PC-3 (cell line): ENCODE measurements around the gene YAP1. TPM values are rescaled to one million over a fixed set of nuclear protein-coding genes. Genes with fewer than 3 reads are reported as not detected.

Experiments
- ATAC-seq: fragments of 200-7000 bp; cut with Tn5 transposase; 2 replicates; pipeline ENCODE4 v1.9.1; 2020; ENCODE audit warnings: mild to moderate bottlenecking, moderate library complexity
- BruUV-seq: library from RNA; stranded (reverse); fragments of 400-500 nt; replicated peaks from 2 replicates; lab custom pipeline; 2021; lab: Mats Ljungman, UMichigan
- CTCF ChIA-PET: fragments of 300-600 bp; sonication (Branson Sonifier 250); formaldehyde crosslinking; loops from one replicate; lab custom pipeline; 2022; ENCODE audit warnings: antibody characterized with exemption; lab: Charles Lee
- POLR2A ChIA-PET: fragments of 300-600 bp; sonication (Branson Sonifier 250); formaldehyde crosslinking; loops from one replicate; lab custom pipeline; 2022; ENCODE audit warnings: antibody characterized with exemption; ENCODE audit not compliant: unreplicated experiment; lab: Charles Lee
- DNase-seq: peaks from one replicate; pipeline ENCODE4 v3.0.0-alpha.2; 2015
- H2AFZ ChIP-seq: fragments of 300-600 bp; sonication (generic); 2 replicates; pipeline ENCODE4 v1.6.0; 2016; ENCODE audit warnings: antibody characterized with exemption, low read length
- H3F3A ChIP-seq: fragments of 300-600 bp; sonication (generic); one replicate; pipeline ENCODE4 v1.6.0; 2017; ENCODE audit warnings: antibody characterized with exemption, low read length, control low read depth, mild to moderate bottlenecking; ENCODE audit not compliant: unreplicated experiment
- H3K27ac ChIP-seq: fragments of 300-600 bp; sonication (generic); 2 replicates; pipeline ENCODE4 v1.5.1; 2016; ENCODE audit warnings: mild to moderate bottlenecking, low read length
- H3K27me3 ChIP-seq: fragments of 300-600 bp; sonication (generic); 2 replicates; pipeline ENCODE4 v1.6.1; 2016; ENCODE audit warnings: low read length, mixed read lengths
- H3K36me3 ChIP-seq: fragments of 300-600 bp; sonication (generic); 2 replicates; pipeline ENCODE4 v1.6.1; 2016; ENCODE audit warnings: low read depth, mixed run types, low read length, mixed read lengths
- H3K4me1 ChIP-seq: fragments of 300-600 bp; sonication (generic); 2 replicates; pipeline ENCODE4 v1.5.1; 2016; ENCODE audit warnings: low read length; ENCODE audit not compliant: insufficient read depth
- H3K4me2 ChIP-seq: fragments of 300-600 bp; sonication (generic); 2 replicates; pipeline ENCODE4 v1.6.0; 2016; ENCODE audit warnings: low read length
- H3K4me3 ChIP-seq: fragments of 300-600 bp; sonication (generic); 2 replicates; pipeline ENCODE4 v1.5.1; 2016; ENCODE audit warnings: mild to moderate bottlenecking, low read length, mixed read lengths
- H3K79me2 ChIP-seq: fragments of 300-600 bp; sonication (generic); 2 replicates; pipeline ENCODE4 v1.6.1; 2017; ENCODE audit warnings: low read length, mixed read lengths
- H3K9ac ChIP-seq: fragments of 300-600 bp; sonication (generic); 2 replicates; pipeline ENCODE4 v1.6.0; 2016; ENCODE audit warnings: mild to moderate bottlenecking, low read length
- H3K9me2 ChIP-seq: fragments of 300-600 bp; sonication (generic); replicated peaks from 2 replicates; pipeline ENCODE4 v1.6.1; 2016; ENCODE audit warnings: mixed run types, low read length, mixed read lengths
- H3K9me3 ChIP-seq: fragments of 300-600 bp; sonication (generic); 2 replicates; pipeline ENCODE4 v1.6.1; 2016; ENCODE audit warnings: low read length, mixed read lengths
- H4K20me1 ChIP-seq: fragments of 300-600 bp; sonication (generic); 2 replicates; pipeline ENCODE4 v1.6.1; 2016; ENCODE audit warnings: low read length, mixed read lengths
- EZH2 ChIP-seq: fragments of 300-600 bp; sonication (generic); IDR thresholded peaks from one replicate; pipeline ENCODE4 v1.6.1; 2017; ENCODE audit warnings: antibody characterized with exemption, mild to moderate bottlenecking, low read length; ENCODE audit not compliant: unreplicated experiment
- EZH2phosphoT487 ChIP-seq: fragments of 300-600 bp; sonication (generic); IDR thresholded peaks from 2 replicates; pipeline ENCODE4 v1.6.1; 2018; ENCODE audit warnings: mild to moderate bottlenecking, antibody characterized with exemption, low read length, borderline replicate concordance
- intact Hi-C: fragments of 100-400 bp; cut with micrococcal nuclease; formaldehyde crosslinking; loops from 2 replicates; pipeline ENCODE4 v1.9.0; 2023
- total RNA-seq: library from RNA; depleted of rRNA; stranded (reverse); fragments of >200 nt; gene quantifications from 2 replicates; pipeline ENCODE4 v1.2.3, GENCODE V29; 2014
- TF ChIP-seq, protein P1 (sequence below): fragments of 300-600 bp; sonication (generic); conservative IDR thresholded peaks from 2 replicates; pipeline ENCODE4 v1.5.1; 2017; ENCODE audit warnings: antibody characterized with exemption, low read depth, mild to moderate bottlenecking, low read length

YAP1 gene
- total RNA-seq, 1 experiment from 2014 or later: 104 TPM

DNA sequence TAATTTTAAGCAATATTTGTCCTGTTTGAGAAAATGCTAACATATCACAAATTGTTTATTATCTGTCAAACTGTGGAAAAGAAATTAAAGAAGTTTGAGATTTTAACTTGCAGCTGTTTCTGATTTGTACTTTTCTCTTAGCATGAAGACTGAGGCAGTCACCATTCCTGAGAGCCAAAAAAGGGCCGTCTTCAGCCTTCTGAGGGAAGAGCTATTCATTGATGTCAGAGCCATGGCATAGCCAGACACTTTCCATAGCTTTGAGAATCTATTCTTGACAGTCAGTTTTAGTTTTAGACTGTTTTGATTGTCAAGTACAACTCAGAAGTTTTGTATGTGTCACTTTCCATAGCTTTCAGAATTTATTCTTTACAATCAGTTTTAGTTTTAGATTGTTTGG, 32.1 kb downstream of the YAP1 start:
- no TSS peak for BruUV-seq
- CTCF ChIA-PET: no interaction called here
- peaks cover 93% of the 10 kb centered on the region for H3K79me2 ChIP-seq

DNA sequence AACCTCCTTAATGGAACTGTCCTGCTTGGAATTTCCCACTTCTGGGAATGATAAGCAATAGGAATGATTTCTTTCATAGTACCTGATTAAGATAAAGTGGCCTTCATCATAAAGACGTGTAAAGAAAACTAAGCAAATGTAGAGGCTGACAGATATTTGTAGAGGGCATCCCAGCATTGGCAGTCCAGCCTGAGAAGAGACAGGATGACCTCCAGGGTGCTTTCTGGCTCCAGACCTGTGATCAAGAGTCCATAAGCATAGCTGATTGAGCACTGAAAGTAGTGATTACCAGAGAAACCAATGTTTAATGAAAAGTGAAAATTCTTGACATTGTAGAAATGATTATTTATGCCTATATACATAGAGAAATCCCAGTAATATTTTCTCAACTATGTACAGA, 33.6 kb downstream of the YAP1 start:
- POLR2A ChIA-PET: no interaction called here

More for the DNA sequence above, 32.1 kb downstream of the YAP1 start:
- no peak overlapping the region for H2AFZ ChIP-seq
- no peaks in the 10 kb centered on the region for H3K9me3 ChIP-seq
- H3K4me2 ChIP-seq: no peak overlapping the region
- no peaks in the 10 kb centered on the region for H3K9me2 ChIP-seq
- H3K27me3 ChIP-seq: no peaks in the 10 kb centered on the region
- peaks cover 37% of the 10 kb centered on the region for H3K4me1 ChIP-seq
- DNase-seq (no peak), ATAC-seq (no peak)
- TF ChIP-seq EZH2phosphoT487 (no peak), EZH2 (no peak)
- TF ChIP-seq, protein P1, sequence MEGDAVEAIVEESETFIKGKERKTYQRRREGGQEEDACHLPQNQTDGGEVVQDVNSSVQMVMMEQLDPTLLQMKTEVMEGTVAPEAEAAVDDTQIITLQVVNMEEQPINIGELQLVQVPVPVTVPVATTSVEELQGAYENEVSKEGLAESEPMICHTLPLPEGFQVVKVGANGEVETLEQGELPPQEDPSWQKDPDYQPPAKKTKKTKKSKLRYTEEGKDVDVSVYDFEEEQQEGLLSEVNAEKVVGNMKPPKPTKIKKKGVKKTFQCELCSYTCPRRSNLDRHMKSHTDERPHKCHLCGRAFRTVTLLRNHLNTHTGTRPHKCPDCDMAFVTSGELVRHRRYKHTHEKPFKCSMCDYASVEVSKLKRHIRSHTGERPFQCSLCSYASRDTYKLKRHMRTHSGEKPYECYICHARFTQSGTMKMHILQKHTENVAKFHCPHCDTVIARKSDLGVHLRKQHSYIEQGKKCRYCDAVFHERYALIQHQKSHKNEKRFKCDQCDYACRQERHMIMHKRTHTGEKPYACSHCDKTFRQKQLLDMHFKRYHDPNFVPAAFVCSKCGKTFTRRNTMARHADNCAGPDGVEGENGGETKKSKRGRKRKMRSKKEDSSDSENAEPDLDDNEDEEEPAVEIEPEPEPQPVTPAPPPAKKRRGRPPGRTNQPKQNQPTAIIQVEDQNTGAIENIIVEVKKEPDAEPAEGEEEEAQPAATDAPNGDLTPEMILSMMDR: no peak
- H3K9ac ChIP-seq: no peak overlapping the region
- H3K27ac ChIP-seq: no peak overlapping the region
- POLR2A ChIA-PET: no interaction called here
- H3K4me3 ChIP-seq: no peak overlapping the region
- H3F3A ChIP-seq: peaks cover 10% of the 10 kb centered on the region
- intact Hi-C loops: no loop called here
- H4K20me1 ChIP-seq: peaks cover 4% of the 10 kb centered on the region; the same call in 1 of the 2 replicates
- peaks cover 3% of the 10 kb centered on the region for H3K36me3 ChIP-seq

More for the DNA sequence above, 33.6 kb downstream of the YAP1 start:
- Histone ChIP-seq H3K4me3 (no peak overlapping the region), H2AFZ (no peak overlapping the region), H3K9me3 (no peaks in the 10 kb centered on the region), H3K36me3 (peaks cover 3% of the 10 kb centered on the region; the same call in 1 of the 2 replicates), H4K20me1 (peaks cover 4% of the 10 kb centered on the region; the same call in 1 of the 2 replicates), H3K79me2 (peaks cover 96% of the 10 kb centered on the region), H3K4me2 (no peak overlapping the region), H3K27me3 (no peaks in the 10 kb centered on the region), H3K27ac (no peak overlapping the region), H3K9ac (no peak overlapping the region), H3F3A (peaks cover 8% of the 10 kb centered on the region), H3K9me2 (no peaks in the 10 kb centered on the region), H3K4me1 (peaks cover 25% of the 10 kb centered on the region)
- intact Hi-C loops: loop anchor here (2.0 kb wide), 1 partner anchor 25 kb away; no protein-coding TSS in a partner anchor
- CTCF ChIA-PET: no interaction called here
- BruUV-seq: no TSS peak
- DNase-seq (no peak), ATAC-seq (no peak)
- TF ChIP-seq, protein P1: no peak
- no peak for TF ChIP-seq EZH2phosphoT487
- TF ChIP-seq EZH2: no peak
